HCT116 (cell line): ENCODE measurements around the gene CYP2E1. TPM values are rescaled to one million over a fixed set of nuclear protein-coding genes. Genes with fewer than 3 reads are reported as not detected.

Experiments used
- ATAC-seq: fragments of 200-7000 bp; cut with Tn5 transposase; 2 replicates; pipeline ENCODE4 v1.9.1; 2020; ENCODE audit warnings: mild to moderate bottlenecking, moderate library complexity
- BruUV-seq: library from RNA; stranded (reverse); fragments of 400-500 nt; replicated peaks from 2 replicates; lab custom pipeline; 2021; lab: Mats Ljungman, UMichigan
- CTCF ChIA-PET: fragments of 300-600 bp; sonication (Branson Sonifier 250); formaldehyde crosslinking; loops from one replicate; lab custom pipeline; 2021; ENCODE audit warnings: antibody characterized with exemption; lab: Charles Lee
- POLR2A ChIA-PET: fragments of 300-600, 350-600 bp; sonication (Branson Sonifier 250); formaldehyde crosslinking; loops from one replicate; lab custom pipeline; 2021; ENCODE audit warnings: antibody characterized with exemption; lab: Charles Lee
- RAD21 ChIA-PET, 2 experiments: fragments of 300-600 bp; sonication (Branson Sonifier 250); formaldehyde crosslinking; loops; one replicate each; lab custom pipeline; 2023; ENCODE audit warnings: low total read pairs in 2 of 2; ENCODE audit not compliant: uncharacterized antibody in 2 of 2, unreplicated experiment in 2 of 2, low non-redundant PET in 1 of 2; lab: Charles Lee
- DNase-seq: peaks from one replicate; pipeline ENCODE4 v3.0.0-alpha.2; 2010; ENCODE audit warnings: low read depth, low spot score
- H2AFZ ChIP-seq: fragments of 200-600 bp; shearing (Covaris generic), sonication (generic); 2 replicates; pipeline ENCODE4 v1.6.1; 2017; ENCODE audit warnings: low read depth, mixed run types, mixed read lengths, antibody characterized with exemption, low read length; ENCODE audit not compliant: poor library complexity, severe bottlenecking
- H3K27ac ChIP-seq: 2 replicates; pipeline ENCODE4 v1.5.1; 2012; ENCODE audit warnings: low read depth, low read length
- H3K27me3 ChIP-seq: fragments of 200-600 bp; sonication (generic); 2 replicates; pipeline ENCODE4 v1.6.1; 2016; ENCODE audit warnings: mixed run types, low read length, mixed read lengths; ENCODE audit not compliant: insufficient read depth
- H3K36me3 ChIP-seq, 2 experiments: fragments of 200-500 bp in 1 of 2; fragments of 200-600 bp in 1 of 2; sonication (Bioruptor generic) in 1 of 2; sonication (generic) in 1 of 2; 2 replicates each; pipeline versions ENCODE4 v1.5.1 to v1.6.1; 2014 to 2016; ENCODE audit warnings: low read length in 2 of 2, inconsistent platforms in 1 of 2, mixed read lengths in 1 of 2, mixed run types in 1 of 2; ENCODE audit not compliant: insufficient read depth in 2 of 2, control insufficient read depth in 1 of 2
- H3K4me1 ChIP-seq, 2 experiments: fragments of 200-600 bp in 1 of 2; sonication (generic) in 1 of 2; 2 replicates each; pipeline versions ENCODE4 v1.5.1 to v1.6.1; 2012 to 2017; ENCODE audit warnings: low read length in 2 of 2, inconsistent platforms in 1 of 2, mild to moderate bottlenecking in 1 of 2, mixed read lengths in 1 of 2, mixed run types in 1 of 2, moderate library complexity in 1 of 2; ENCODE audit not compliant: insufficient read depth in 2 of 2, control insufficient read depth in 1 of 2
- H3K4me2 ChIP-seq: fragments of 200-600 bp; sonication (generic); 2 replicates; pipeline ENCODE4 v1.6.1; 2017; ENCODE audit warnings: mixed run types, low read length, mixed read lengths
- H3K4me3 ChIP-seq, 2 experiments: fragments of 200-600 bp in 1 of 2; sonication (generic) in 1 of 2; replicated peaks in 1 of 2; 2 replicates each; pipeline ENCODE4 v1.5.1; 2011 to 2016; ENCODE audit warnings: low read length in 2 of 2, control low read depth in 1 of 2, low read depth in 1 of 2, mild to moderate bottlenecking in 1 of 2, mixed read lengths in 1 of 2, mixed run types in 1 of 2
- H3K79me2 ChIP-seq: fragments of 200-600 bp; sonication (generic); 2 replicates; pipeline ENCODE4 v1.6.1; 2017; ENCODE audit warnings: mild to moderate bottlenecking, mixed run types, low read length, moderate library complexity, mixed read lengths; ENCODE audit not compliant: insufficient read depth
- H3K9ac ChIP-seq: fragments of 200-600 bp; sonication (generic); 2 replicates; pipeline ENCODE4 v1.6.1; 2016; ENCODE audit warnings: low read length, mixed read lengths
- H3K9me2 ChIP-seq: fragments of 200-600 bp; sonication (generic), shearing (Covaris generic); 2 replicates; pipeline ENCODE4 v1.6.1; 2017; ENCODE audit warnings: mixed run types, mild to moderate bottlenecking, moderate library complexity; ENCODE audit not compliant: insufficient read depth
- H3K9me3 ChIP-seq, 2 experiments: fragments of 200-500 bp in 1 of 2; fragments of 200-600 bp in 1 of 2; sonication (Bioruptor generic) in 1 of 2; sonication (generic) in 1 of 2; 2 replicates each; pipeline ENCODE4 v1.6.1; 2014 to 2017; ENCODE audit warnings: low read length in 2 of 2, mixed read lengths in 2 of 2, inconsistent platforms in 1 of 2, low read depth in 1 of 2, mild to moderate bottlenecking in 1 of 2, mixed run types in 1 of 2, moderate library complexity in 1 of 2; ENCODE audit not compliant: control insufficient read depth in 1 of 2, insufficient read depth in 1 of 2
- H4K20me1 ChIP-seq: fragments of 200-600 bp; sonication (generic), shearing (Covaris generic); 2 replicates; pipeline ENCODE4 v1.6.1; 2017; ENCODE audit warnings: mixed run types, mild to moderate bottlenecking, moderate library complexity; ENCODE audit not compliant: insufficient read depth
- CBX3 ChIP-seq: IDR thresholded peaks from 2 replicates; pipeline ENCODE4 v1.6.1; 2012; ENCODE audit warnings: low read depth
- CTCF ChIP-seq, 3 experiments: fragments of 200-600 bp in 1 of 3; sonication (generic) in 1 of 3; IDR thresholded peaks in 2 of 3; conservative IDR thresholded peaks in 1 of 3; 2 replicates each; pipeline ENCODE4 v1.5.1; 2012 to 2017; ENCODE audit warnings: low read depth in 2 of 3, low read length in 2 of 3, antibody characterized with exemption in 1 of 3, borderline replicate concordance in 1 of 3, control low read depth in 1 of 3, mild to moderate bottlenecking in 1 of 3, mixed read lengths in 1 of 3, mixed run types in 1 of 3, moderate library complexity in 1 of 3; ENCODE audit not compliant: insufficient read depth in 1 of 3
- EZH2 ChIP-seq: fragments of 200-600 bp; sonication (generic); IDR thresholded peaks from 2 replicates; pipeline ENCODE4 v1.6.1; 2017; ENCODE audit warnings: antibody characterized with exemption, mixed run types
- EZH2phosphoT487 ChIP-seq: fragments of 200-600 bp; IDR thresholded peaks from 2 replicates; pipeline ENCODE4 v1.6.1; 2018; ENCODE audit warnings: antibody characterized with exemption, borderline replicate concordance
- FOSL1 ChIP-seq: IDR thresholded peaks from 2 replicates; pipeline ENCODE4 v1.6.1; 2012; ENCODE audit warnings: low read depth
- JUND ChIP-seq: IDR thresholded peaks from 2 replicates; pipeline ENCODE4 v1.6.1; 2012
- MAX ChIP-seq: IDR thresholded peaks from 2 replicates; pipeline ENCODE4 v1.6.1; 2012
- POLR2AphosphoS5 ChIP-seq: IDR thresholded peaks from 2 replicates; pipeline ENCODE4 v1.6.1; 2011; ENCODE audit warnings: mild to moderate bottlenecking, low read depth, low read length, moderate library complexity
- SIN3A ChIP-seq: IDR thresholded peaks from 2 replicates; pipeline ENCODE4 v1.6.1; 2012; ENCODE audit warnings: low read depth
- SP1 ChIP-seq: IDR thresholded peaks from 2 replicates; pipeline ENCODE4 v1.6.1; 2012; ENCODE audit warnings: low read depth
- TCF7L2 ChIP-seq: IDR thresholded peaks from 2 replicates; pipeline ENCODE4 v1.7.0; 2011; ENCODE audit warnings: borderline replicate concordance, inconsistent platforms; ENCODE audit not compliant: insufficient read depth, insufficient read length; ENCODE audit errors: extremely low read depth
- YY1 ChIP-seq: IDR thresholded peaks from 2 replicates; pipeline ENCODE4 v1.6.1; 2011; ENCODE audit warnings: low read length, low read depth, moderate library complexity, mild to moderate bottlenecking; ENCODE audit not compliant: insufficient replicate concordance; ENCODE audit errors: extremely low read depth
- ZFX ChIP-seq: fragments of 450-650 bp; IDR thresholded peaks from 2 replicates; pipeline ENCODE4 v1.6.1; 2017
- intact Hi-C: fragments of 100-400 bp; cut with micrococcal nuclease; formaldehyde crosslinking; loops from 2 replicates; pipeline ENCODE4 v1.10.0; 2022
- total RNA-seq: library from RNA; stranded (reverse); gene quantifications from one replicate; pipeline ENCODE4 v1.2.1, GENCODE V29; 2021; ENCODE audit not compliant: unreplicated experiment
- TF ChIP-seq, protein P1 (sequence below): IDR thresholded peaks from 2 replicates; pipeline ENCODE4 v1.6.1; 2012; ENCODE audit warnings: low read depth

Gene CYP2E1
- total RNA-seq, 1 experiment from 2014 or later: 1.5 TPM

GRCh38 chr10:133523631-133524203 lies 3.4 kb upstream of the CYP2E1 start (continued):
- TF ChIP-seq, protein P1, sequence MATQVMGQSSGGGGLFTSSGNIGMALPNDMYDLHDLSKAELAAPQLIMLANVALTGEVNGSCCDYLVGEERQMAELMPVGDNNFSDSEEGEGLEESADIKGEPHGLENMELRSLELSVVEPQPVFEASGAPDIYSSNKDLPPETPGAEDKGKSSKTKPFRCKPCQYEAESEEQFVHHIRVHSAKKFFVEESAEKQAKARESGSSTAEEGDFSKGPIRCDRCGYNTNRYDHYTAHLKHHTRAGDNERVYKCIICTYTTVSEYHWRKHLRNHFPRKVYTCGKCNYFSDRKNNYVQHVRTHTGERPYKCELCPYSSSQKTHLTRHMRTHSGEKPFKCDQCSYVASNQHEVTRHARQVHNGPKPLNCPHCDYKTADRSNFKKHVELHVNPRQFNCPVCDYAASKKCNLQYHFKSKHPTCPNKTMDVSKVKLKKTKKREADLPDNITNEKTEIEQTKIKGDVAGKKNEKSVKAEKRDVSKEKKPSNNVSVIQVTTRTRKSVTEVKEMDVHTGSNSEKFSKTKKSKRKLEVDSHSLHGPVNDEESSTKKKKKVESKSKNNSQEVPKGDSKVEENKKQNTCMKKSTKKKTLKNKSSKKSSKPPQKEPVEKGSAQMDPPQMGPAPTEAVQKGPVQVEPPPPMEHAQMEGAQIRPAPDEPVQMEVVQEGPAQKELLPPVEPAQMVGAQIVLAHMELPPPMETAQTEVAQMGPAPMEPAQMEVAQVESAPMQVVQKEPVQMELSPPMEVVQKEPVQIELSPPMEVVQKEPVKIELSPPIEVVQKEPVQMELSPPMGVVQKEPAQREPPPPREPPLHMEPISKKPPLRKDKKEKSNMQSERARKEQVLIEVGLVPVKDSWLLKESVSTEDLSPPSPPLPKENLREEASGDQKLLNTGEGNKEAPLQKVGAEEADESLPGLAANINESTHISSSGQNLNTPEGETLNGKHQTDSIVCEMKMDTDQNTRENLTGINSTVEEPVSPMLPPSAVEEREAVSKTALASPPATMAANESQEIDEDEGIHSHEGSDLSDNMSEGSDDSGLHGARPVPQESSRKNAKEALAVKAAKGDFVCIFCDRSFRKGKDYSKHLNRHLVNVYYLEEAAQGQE: no peak
- peak; percentile 77 for TF ChIP-seq FOSL1
- no peak for TF ChIP-seq EZH2
- peak; percentile 46; the same call in 1 of the 2 replicates for TF ChIP-seq POLR2AphosphoS5
- TF ChIP-seq MAX: peak; percentile 21; the same call in 1 of the 2 replicates

DNA sequence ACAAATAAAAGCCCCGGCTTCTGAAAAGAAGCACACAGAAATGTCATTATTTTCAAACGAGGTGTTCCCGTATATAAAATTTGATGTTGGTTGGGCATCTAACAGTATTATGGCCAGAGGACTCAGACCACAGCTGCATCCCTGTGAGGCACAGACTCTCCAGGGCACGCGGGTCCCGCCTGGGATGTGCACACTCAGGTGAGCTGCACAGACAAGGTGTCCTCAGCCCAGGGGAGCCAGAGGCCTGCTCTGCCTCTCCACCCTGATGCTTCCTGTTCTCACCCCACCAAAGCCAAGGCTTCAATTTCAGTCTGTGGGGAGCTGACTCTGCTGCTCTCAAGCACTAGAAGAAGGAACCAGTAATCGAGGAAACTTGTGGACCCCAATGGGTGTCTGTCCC lies 1.7 kb upstream of the CYP2E1 start:
- Histone ChIP-seq H3K9ac (no peak overlapping the region), H3K27ac (no peak overlapping the region), H3K27me3 (no peaks in the 10 kb centered on the region), H3K9me2 (no peaks in the 10 kb centered on the region), H2AFZ (no peak overlapping the region), H3K4me3 (no peak overlapping the region), H3K4me1 (peaks cover 2 to 23% of the 10 kb centered on the region in 2 experiments; a peak in 2 of 4 replicates), H3K4me2 (no peak overlapping the region), H3K79me2 (no peaks in the 10 kb centered on the region), H4K20me1 (no peaks in the 10 kb centered on the region), H3K9me3 (no peaks in the 10 kb centered on the region), H3K36me3 (no peaks in the 10 kb centered on the region)
- ATAC-seq: no peak
- ChIA-PET RAD21 (no interaction called here), POLR2A (no interaction called here), CTCF (no interaction called here)
- intact Hi-C loops: no loop called here
- no peak for DNase-seq
- TF ChIP-seq EZH2phosphoT487: no peak
- TF ChIP-seq ZFX: no peak
- TF ChIP-seq EZH2: no peak
- no peak for TF ChIP-seq SP1
- TF ChIP-seq YY1: no peak
- TF ChIP-seq JUND: no peak
- TF ChIP-seq CTCF (IDR thresholded peaks at IDR 0.05 in 2 of 3, conservative IDR thresholded peaks at IDR 0.05 in 1 of 3; ENCODE audit: borderline replicate concordance in 1 of 3, insufficient read depth in 1 of 3, low read depth in 2 of 3, low read length in 2 of 3): no peak
- no peak for TF ChIP-seq FOSL1
- no peak for TF ChIP-seq TCF7L2
- TF ChIP-seq CBX3: no peak
- no peak for TF ChIP-seq SIN3A
- TF ChIP-seq, protein P1: no peak
- no TSS peak for BruUV-seq
